Effector CD4-positive, alpha-beta T cell (primary cell): ENCODE measurements around the gene TPCN2.

Experiments used
- DNase-seq: peaks from one replicate; pipeline ENCODE4 v3.0.0-alpha.2; 2020

The TPCN2 gene

DNA sequence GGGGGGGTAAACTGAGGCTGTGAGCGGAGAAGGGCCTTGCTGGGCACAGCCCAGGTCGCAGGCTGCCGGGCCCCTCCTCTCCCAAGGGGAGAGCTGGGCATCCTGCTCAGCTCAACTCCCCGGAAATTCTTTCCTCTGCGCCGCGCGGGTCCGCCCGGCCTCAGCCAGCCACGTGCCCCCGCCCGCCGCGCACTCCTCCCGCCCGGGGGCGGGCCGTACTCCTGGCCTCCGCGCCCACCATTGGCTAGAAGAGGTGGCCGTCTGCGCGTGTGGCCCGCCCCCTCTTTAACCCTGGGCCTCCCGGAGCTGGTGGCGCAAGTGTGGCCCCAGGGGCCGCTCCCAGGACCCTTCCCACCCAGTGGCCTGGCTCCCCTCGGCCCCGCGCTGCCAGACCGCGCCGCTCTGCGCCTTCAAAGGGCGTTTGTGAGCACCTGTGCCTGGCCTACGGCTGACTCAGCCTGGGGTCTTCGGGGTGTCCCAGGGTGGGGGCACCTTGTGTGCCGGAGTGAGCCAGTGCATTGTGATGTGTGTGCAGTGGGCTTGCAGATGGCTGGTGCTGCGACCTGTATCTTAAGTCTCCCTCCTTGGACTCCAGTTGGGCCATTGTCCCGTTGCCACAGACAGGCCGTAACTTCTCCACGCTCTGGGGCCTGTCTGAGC lies 37.6 kb upstream of the TPCN2 start:
- DNase-seq: no peak

DNA sequence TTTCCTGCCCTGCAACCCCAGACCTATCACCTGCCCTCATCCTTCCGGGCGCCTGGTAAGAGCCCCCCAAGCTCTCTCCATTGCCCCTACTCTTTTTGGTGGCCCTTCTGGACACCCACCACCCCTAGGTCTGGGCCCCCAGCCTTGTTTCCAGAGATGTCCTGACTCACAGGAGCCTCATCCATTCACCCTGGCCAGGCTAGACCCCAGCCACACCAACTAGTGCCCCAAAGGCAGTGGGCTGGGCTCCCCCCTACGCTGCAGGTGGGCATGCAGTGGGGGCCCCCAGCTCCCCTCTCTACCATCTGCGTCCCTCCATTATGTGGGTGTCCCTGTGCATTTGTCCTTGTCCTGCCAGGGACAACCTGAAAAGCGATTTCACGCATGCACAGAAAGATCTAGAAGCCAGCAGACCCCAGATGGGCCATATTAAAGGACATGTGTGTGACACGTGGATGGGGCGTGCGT lies 37.1 kb upstream of the TPCN2 start:
- DNase-seq: no peak

DNA sequence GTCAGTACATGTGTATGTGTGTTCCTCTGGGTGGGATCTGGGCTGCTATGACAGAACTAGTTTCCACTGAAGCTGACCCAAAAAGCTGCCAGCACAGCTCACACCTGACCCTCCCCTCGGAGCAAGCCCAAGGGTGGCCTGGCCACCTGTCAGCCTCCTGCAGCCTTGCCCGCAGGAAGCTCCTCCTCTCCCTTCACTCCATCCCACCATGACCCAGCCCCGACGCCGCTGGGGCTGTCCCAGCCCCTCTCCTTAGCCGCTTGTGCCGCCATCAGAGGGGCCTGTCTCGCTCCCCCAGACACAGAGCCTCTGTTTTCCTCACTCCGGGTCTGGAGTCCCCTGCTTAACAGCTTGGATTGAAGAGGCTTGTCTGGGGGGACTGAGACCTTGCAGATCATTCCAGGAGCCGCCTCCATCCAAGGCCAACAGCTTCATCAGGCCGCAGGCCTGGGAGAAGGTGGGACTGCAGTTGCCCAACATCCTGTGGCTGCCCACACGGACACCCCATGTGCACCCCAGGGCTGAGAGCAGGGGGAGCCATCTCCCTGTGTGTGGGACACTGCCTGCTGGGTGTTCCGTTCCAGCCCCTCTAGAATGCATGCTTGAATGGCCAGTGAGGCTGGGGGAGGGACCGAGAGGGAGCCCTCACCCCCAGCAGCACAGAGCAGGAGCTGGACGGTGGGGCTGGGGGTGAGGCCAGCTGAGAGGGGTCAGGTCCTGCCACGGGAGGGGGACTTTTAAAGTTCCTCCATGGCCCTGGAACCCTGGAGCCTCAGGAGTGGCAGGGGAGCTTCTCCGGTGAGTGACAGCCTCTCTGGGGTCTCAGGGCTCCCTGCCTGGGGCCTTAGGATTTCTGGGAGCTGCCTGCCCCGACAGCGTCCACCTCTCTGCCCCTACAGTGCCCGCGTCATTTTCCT lies 36.4 kb upstream of the TPCN2 start:
- no peak for DNase-seq

DNA sequence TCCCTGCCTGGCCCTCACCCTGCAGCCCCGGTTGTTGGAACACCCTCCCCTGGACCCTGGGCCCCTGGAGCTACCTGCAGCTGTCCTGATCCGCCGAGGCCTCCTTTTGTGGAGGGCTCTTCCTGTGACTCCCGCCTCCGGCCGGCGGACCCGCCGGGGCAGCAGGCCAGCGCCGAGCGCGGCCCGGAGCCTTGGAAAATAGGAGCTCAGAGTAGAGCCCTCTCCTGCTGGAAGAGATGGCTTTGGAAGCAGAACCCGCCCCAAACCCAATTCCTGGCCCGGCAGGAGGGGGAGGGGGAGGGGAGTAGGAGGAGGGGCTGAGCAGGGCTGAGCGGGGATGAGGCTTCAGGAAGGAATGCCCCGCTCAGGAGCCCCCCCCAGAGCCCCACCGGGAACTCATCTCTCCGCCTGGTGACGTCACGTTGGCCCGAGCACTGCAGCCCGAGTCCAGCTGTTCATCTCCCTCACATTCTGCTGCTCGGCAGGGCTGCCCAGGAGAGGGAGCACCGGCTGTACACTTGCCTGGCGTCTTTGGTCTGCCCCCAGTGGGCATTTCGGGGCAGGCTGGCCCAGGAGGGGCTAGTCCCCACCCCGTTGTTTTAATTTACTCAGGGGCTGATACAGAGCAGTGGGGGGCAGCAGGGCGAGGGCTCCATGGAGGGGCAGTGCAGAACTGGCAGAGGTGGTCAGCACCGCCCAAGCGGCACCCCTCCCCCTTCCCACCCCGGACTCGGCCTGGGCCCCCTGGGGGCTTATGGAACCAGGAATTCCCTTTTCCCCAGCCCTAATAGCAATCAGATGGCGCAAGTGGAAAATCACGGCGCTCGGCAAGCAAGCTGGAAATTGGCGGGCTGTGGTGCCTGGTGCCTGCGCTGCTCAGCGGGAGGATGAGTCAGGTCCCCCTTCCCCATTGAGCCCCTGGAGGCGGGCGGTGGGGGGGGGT lies 35.5 kb upstream of the TPCN2 start, which contains the start of gene MRGPRF:
Gene MRGPRF, minus strand, starts transcription at position 238 of the 943 bp plus-strand sequence. CDS start 3,345 bp downstream, outside the sequence.
- no peak for DNase-seq

DNA sequence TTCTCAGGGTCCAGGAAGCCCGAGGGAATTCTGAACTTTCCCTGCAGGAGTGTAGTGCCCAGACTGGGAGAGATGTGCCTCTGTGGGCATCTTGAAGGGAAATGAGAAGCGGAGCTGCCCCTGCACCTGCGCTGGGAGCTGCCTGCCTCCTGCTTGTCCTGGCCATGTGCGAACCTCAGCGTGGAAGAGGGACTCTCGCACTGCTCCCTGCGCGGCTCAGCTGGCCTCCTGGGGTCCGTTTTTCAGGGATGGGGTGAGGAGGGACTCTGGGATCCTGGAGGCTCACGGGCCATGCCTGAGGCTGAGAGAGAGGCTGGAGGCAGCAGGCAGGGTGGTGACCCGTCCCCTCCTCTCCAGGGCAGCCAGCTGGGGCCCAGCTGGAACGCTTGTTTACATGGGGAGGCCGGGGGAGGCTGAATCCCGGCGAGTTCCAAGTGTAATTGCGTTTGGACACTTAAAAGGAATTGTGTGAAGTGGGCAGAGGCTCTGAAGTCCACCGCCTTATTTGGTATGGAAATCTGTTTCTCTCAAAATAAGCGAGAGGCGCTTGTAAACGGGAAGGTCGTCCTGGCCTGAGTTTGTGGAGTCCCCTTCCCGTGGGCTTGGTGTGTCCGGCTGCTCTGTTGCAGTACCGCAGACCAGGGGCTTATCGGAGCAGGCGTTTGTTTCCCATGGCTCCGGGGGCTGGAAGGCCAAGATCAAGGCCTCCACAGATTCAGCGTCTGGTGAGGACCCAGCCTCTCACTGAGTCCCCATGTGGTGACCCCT lies 34.5 kb upstream of the TPCN2 start:
- no peak for DNase-seq

DNA sequence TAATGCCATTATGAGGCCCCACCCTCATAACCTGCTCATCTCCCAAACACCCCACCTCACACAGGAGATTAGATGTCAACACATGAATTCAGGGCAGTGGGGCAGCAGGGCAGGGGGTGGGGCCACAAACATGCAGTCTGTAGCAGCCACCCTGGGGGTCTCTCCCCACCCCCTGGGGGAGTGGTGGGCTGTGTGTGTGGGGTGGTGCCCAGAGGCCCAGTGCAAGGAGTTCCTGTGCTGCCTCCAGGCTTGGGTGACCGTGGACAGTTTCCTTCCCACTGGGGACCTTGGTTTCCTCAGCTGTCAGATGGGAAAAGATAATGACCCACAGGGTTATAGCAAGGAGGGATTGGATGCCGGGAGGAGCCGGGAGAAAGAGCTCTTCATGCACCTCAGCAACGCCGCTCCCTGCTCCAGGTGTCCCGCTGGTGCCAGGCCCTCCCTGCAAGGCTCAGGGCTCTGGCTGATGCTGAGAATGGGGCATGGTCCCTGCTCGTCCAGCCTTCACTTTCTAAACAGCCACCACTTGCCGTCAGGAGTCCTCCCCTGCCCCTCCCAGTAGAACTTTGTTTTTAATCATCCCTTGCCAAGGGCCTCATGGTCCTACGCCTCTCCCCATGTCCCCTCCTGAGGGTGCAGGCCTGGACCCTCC lies 33.7 kb upstream of the TPCN2 start:
- no peak for DNase-seq

DNA sequence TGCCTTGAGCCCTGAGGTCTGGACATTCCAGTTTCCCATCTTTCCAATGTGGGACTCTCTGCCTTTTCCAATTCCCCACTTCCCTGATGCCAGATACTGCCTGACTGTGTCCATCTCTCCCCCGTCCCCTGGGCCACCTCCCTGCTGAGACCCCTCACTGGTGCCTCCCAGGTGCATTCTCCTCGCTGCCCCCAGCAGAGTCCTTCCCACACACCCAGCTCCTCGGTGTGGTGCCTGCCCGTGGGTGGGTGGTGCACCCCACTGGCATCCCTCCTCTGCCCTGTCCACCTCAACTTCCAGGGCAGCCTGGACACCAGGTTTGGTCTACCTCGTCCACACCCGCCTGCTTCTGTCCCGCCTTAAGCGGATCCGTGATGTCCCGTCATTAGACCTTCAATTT lies 30.8 kb upstream of the TPCN2 start:
- no peak for DNase-seq

DNA sequence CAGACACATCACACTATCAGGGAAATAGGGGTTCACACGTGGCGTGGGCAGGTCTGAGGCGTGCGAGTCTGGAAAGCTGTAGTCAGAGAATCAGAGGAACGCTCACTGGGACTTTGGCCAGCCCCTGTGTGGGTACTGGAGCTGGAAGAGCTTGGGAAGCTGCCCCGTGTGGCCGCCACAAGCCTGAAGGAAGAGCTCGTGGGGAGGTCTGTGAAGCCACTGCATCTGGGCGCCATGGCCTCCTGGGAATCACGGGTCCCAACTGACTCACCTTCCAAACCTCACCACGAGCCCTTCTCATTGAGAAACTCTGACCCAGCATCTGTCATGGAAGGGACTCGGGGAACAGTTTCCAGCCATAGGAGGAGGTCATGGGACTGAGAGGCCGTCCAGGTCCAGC lies 29.8 kb upstream of the TPCN2 start:
- DNase-seq: no peak

DNA sequence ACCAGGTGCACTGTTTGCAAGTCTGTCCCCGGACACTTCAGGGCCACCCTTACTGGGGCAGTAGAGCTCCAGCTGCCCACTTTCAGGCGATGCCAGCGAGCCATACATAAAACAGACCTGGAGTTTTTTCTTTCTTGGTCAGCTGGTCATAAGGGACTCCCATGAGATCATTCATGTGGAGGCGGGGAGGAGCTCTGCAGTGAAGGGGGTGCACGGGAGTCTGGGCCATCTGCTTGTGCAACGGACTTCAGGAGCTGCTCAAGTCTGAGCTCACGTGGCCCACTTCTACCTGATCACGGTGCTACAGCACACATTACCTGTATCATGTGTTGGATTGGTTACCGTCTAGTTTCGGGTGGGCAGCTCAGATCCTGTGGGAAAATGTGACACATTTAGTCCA lies 26.5 kb upstream of the TPCN2 start:
- DNase-seq: no peak

DNA sequence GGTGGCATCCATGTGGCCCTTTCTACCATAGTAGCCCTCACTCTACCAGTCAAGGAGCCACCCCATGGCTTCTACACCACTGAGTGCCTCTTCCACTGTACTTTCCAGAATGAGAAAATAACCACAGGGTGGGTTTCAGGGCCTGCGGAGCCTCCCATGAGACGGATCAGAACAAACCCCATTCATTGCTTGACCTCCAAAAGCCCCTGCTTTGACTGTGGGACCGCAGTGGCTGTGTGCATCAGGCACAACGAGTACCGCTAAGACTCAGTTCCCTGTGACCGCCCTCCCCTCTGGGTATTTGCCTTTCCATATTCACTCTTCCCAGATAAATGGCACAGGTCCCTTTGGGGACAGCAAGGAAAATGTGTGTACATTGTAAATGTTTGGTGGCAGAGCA lies 24.2 kb upstream of the TPCN2 start:
- no peak for DNase-seq

DNA sequence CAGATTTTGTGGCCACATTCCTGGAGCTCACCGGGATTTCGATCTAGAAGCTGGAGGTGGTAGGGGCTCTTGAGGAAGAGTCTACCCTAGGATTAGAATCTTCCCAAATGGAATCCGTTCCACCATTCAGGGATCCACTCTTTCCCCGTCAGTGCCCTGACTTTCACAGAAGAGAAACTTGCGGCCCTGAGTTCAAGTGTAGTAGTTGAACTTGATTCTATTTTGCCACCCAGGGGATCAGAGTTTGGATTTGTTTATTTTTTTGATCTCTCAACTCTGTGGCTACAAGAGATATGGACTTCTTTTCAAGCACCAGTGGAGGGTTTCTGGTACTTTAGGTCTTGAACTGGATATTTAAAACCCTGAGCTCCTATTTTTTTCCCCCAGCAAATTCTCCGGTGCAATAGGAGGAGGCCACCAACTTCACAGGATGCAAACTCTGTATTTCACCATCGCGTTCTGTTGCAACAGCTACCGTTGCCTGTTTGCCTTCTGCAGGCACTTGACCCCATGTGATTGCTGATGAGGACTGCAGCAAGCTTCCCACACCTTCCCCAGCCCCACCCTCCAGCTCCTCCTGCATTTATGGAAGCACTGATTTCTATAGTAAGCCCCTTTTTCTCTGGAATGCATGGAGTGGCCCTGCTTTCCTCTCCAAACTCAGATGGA lies 20.9 kb upstream of the TPCN2 start:
- no peak for DNase-seq

DNA sequence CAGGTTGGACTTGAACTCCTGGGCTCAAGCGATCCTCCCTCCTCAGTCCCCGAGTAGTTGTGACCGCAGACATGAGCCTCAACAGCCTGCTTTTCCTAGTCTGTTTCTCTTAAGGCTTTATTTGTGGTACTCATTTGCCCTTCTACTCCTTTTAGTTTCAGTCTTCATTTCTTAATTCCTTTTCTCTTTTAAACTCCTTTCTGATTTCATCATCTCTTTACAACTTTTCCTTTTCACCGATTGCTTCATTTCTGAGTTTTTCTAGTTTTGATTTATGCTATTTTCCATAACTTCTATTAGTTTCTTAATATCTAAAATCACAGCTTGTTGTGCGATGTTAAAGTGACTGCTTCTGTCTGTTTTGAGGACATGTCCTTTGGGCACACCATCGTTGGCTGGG lies 18.4 kb upstream of the TPCN2 start:
- DNase-seq: no peak

DNA sequence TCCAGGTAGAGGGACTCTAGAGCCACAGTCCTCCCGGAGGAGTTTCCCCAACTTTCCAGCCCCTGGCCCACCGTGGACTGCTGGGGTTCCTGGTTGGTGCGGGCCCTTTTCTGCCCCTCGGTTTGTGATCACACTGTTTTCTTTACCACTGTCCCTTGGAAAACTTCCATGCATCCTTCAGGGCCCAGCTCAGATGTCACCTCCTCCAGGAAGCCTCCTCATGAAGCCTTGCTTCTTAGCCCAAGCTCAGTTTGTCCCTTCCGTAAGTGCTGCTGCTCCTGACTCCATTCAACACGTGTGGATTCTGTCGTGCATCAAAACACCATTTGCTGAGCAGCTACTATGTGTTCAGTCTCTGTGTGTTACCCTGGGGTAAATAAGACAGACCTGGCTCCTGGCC lies 15.9 kb upstream of the TPCN2 start:
- no peak for DNase-seq

DNA sequence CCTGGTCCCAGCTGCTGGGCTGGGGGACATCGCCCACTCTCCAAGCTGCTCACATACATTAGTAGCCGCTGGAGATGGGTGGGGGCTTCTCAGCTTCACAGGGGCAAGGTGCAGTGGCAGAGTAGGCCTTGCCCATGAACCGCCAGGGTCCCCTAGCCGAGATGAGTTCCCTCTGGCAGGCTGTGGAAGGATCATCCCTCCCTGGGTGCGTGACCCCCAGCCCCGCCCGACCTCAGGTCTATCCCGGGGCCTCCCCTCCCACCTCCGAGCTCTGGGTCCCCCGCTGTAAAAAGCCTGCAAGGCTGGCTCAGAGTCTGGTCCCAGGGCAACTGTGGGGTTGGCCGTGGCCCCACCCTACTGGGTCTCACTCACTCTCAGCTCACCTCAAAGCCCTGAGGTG lies 15.3 kb upstream of the TPCN2 start:
- DNase-seq: no peak

DNA sequence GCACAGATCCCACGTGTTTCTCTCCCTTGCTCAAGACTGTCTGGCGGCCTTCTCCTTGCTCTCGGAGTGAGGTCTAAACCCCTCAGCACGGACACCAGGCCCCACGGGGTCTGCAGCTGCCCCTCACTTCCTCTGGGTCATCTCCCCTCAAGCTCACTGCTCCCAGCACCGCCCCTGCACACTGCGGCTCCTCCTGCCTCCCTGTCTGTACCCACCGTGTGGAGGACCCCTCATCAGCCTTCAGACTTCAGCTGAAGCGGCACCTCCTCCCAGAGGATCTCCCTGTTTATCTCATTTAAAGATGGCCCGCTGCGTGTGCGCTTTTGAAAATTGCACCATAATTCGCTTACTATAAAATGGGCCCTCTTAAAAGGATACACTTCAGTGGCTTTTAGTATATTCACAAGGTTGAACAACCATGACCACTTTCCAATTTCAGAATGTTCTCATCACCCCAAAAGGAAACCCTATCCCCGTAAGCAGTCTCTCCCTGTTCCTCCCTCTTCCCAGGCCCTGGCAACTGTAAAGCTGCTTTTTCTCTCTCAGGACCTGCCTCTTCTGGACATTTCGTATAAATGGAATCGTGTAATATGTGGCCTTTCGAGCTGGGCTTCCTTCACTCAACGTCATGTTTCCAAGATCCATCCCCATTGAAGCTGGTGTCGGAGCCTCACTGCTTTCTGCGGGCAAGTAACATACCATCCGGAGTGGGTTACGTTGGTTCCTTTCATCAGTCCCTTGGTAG lies 14.4 kb upstream of the TPCN2 start:
- DNase-seq: no peak

DNA sequence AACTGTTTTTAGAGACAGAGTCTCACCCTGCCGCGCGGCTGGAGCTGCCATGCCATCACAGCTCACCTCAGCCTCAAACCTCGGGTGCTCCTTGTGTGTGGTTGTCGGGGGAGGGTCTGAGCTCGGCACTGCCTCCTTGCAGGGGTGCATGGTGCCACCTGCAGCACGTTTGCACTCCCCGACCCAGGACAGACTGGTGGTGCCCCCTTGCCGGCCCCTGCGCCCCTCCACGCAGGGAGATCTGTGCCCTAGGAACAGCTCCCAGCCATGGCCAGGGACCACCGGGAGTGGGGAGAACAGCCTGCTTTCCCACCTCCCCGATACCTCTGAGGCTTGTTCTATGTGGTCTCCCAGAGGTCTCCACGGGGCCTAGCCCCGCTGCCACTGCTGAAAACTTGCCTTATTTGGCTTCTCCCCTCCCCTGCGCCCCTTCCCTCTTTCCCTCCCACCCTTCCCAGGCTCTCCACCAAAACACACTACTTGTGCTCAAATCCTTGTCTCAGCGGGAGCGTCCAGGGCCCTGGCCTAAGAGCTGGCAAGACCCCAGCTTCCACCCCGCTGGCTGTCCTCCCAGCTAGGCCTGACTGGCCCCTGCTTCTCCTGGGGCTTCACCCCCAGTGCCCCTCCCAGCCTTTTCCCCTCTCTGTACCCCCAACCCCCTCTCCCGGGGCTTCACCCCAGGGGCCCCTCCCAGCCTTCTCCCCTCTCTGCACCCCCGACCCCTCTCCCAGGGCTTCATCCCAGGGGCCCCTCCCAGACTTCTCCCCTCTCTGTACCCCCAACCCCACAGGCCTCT lies 13.4 kb upstream of the TPCN2 start:
- no peak for DNase-seq

DNA sequence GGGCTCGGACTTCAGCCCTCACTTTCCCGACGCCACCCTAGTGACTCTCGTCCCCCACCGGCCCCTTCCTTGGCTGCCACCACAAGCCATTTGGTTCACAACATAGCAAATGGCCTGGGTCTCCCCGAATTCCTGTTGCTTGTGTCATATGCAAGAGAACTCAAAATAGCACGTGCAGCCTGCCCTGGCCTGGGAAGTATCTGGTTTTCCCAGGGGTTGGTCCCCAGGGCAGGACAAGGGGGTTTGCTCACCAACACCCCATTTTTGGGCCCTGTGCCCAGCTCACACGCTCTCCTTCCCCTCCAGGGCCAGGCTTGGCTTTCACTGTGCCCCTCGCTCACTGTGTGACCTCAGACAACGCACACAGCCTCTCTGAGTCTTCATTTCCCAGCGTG lies 12.8 kb upstream of the TPCN2 start:
- no peak for DNase-seq

DNA sequence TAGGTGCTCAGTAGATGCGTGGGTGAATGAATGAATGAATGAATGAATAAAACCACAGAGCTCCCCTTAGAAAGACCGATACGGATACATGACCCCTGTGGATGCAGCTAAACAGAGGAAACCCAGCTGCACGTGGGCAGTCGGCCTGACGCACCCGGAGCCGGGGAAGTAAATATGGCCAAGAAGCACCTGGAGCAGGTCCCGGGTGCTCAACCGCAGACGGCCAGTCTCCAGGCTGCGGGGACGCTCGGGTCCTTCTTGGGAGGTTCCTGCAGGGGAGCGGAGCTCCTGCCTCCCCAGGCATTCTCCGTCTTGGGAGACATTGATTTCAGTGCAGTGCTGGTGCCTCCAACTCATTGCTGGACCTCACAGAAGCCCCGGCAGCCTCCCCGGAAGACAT lies 11.7 kb upstream of the TPCN2 start:
- no peak for DNase-seq

DNA sequence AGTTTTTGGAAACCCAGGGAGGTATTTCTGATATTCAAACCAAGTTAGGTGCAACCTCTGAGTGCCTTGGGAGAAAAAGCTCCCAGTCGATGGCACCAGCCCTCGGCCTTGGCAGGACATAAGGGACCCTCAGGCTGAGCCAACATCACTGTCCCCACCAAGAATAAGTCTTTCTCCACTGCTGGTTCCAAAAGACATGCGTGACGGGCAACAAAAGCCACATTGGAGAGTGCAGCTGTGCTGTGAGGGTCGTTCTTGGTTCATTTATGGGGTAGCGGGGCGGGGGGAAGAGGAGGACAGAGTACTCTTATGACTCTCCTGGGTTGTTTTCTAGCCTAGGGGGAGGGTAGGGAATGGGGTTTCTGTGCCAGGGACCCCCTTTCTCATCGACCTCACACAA lies 11.2 kb upstream of the TPCN2 start:
- no peak for DNase-seq

DNA sequence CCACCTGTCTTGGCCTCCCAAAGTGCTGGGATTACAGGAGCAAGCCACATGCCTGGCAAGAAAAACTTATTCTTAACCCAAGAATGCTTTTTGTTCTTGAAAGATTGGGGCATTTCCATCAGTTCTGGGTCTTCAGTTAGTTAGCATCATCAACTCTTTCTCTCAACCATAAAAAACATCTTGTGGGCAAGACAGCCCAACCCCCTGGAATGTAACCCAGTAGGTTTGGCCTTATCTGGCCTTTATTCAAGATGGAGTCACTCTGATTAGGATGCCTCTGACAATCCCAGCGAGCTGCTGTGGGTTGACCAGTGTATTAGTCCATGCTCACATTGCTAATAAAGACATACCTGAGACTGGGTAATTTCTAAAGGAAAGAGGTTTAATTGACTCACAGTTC lies 9.2 kb upstream of the TPCN2 start:
- no peak for DNase-seq
